ENCODE data around the gene WDR5.

WDR5 gene

GRCh38 chr9:134187110-134187531, 51.2 kb downstream of the WDR5 start:
- no peak for DNase-seq (ENCODE audit: low read depth in 1 of 2, low spot score in 1 of 2)

DNA sequence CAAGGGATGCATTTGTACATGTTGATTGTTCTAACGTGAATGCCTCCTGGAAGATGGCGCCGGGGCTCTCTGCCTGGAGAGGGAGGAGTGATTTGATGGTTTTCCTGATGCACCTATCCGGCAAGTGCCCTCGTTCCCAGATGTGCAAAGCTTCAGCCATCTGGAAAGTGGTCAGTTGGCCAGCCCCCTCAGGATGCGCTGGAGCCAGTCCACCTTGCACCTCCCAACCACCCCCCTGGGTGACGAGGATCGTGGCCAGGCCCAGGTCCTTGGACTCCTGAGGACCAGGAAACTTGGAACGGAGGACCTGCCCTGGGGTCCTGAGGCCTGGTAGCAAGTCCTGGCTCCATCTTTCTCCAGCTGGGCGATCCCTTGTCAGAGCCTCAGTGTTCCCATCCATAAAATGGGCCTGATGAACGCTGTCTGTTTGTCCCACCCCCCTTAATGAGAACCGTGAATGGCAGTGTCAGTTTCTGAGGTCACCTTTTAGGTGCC, 52.1 kb downstream of the WDR5 start:
- no peak for DNase-seq (ENCODE audit: low read depth in 1 of 2, low spot score in 1 of 2)

GRCh38 chr9:134188386-134189144, 52.7 kb downstream of the WDR5 start:
- DNase-seq (ENCODE audit: low read depth in 1 of 2, low spot score in 1 of 2) = no peak

DNA sequence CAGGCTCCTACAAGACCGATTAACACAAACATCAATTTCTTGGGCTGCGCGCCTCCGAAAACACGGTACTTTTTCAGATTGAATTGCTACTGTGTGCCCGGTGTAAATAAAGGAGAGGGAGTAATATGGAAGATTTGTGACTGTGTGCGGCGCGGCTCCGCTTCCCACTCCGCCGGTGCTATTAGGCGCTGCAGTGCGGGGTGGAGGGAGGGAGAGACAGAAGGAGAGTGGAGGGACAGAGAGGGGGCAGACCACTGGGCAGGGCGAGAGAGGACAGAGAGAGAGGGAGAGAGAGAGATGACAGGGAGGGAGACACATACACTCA, 53.2 kb downstream of the WDR5 start:
- no peak for DNase-seq (ENCODE audit: low read depth in 1 of 2, low spot score in 1 of 2)

DNA sequence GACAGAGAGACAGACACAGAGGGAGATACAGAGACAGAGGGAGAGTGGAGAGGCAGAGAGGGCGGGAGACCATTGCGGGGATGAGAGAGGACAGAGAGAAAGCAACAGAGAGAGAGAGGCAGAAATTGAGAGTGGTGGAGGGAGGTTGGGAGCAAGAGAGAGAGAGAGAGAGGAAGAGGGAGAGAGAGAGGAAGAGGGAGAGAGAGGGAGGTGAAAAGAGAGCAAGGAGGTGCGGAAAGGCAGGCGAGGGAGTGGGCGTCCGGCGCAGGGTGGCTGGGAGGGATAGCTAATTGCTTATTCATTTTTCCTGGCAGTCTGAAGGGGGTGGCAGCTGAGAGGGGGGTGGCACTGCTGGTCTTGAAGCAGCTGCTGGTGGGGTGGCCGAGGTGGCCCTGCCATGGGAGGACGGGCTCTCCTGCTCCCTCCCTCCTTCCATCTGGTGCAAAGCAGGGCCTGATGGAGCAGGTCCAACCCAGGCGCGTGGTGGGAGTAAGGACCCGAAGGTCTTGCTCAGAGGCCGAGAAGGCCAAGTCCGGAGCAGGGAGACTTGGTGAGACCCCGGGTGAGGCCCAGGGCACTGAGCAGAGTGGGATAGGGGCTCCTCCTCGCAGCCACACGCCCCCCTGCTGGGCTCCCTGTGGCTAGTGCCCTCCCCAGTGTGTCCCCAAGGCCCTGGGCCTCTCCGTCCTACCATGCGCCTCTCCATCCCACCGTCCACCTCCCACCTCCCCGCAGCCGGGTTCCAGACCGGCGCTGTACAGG, 53.8 kb downstream of the WDR5 start:
- no peak for DNase-seq (ENCODE audit: low read depth in 1 of 2, low spot score in 1 of 2)

DNA sequence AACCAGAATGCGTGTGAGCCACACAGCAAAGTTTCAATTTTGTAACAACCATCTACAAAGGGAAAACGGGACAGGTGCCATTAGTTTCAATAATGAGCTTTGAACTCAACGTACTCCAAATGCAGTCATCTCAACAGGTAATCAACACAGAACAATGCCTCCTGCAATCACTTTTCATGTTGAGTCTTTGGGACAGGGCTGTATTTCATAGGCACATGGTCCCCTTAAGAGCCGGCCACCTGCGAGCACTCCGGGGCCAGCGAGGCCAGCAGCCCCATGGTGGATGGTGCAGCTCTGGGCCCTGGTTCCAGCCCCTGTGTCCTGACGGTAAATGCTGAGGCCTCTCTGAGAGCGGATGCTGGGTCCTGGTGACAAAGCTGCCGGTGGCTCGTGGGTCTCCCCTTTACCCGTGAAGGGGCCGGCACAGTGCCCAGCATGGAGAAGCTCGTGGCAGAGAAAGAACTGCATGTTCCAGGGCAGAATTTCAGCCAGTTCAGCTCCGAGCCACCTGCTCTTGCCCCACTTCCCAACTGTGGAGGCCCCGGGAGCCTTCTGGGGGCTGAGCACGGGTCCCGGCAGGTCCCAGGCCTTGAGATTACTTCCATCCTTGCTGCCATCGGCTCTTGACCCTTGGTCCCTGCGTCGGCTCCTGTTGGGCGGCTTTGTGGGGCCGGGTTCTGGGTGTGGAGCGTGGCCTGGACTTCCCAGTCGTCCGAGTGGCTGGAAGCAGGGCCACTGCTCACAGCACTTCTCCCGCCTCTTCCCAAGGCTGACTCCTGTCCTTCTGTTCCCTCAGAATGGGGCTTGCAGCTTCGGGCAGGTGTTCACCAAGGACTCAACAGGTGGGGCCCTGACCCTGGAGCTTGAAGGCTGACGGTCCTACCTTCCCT, 54.6 kb downstream of the WDR5 start:
- DNase-seq (ENCODE audit: low read depth in 1 of 2, low spot score in 1 of 2) = no peak

DNA sequence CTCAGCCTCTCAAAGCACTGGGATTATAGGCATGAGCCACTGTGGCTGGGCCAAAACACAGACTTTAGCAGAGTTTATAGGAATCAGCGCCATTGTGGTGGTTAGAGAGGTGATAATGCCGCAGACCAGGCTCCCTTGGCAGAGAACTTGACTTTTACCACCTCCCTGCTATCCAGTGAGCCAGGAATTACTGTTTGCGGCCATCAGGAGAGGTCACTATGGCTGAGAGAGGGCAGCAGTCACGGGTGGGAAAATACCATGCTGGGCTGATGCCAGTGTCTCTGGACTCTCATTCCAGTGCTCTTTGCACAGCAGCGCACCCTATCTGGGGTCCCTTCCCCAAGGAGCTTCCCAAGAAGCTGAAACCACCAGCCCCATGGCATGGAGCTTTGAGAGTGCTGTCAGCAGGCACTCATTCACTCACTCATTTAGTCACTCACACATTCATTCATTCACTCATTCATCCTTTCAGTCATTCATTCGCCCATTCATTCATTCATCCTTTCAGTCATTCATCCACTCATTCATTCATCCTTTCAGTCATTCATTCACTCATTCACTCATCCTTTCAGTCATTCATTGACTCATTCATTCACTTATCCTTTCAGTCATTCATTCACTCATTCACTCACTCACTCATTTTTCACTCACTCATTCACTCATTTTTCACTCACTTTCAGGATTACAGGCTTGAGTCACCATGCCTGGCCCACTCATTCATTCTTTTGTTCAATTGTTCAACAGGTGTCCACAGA, 55.8 kb downstream of the WDR5 start:
- DNase-seq (ENCODE audit: low read depth in 1 of 2, low spot score in 1 of 2) = no peak

GRCh38 chr9:134192311-134192950, 56.5 kb downstream of the WDR5 start:
- no peak for DNase-seq (ENCODE audit: low read depth in 1 of 2, low spot score in 1 of 2)

DNA sequence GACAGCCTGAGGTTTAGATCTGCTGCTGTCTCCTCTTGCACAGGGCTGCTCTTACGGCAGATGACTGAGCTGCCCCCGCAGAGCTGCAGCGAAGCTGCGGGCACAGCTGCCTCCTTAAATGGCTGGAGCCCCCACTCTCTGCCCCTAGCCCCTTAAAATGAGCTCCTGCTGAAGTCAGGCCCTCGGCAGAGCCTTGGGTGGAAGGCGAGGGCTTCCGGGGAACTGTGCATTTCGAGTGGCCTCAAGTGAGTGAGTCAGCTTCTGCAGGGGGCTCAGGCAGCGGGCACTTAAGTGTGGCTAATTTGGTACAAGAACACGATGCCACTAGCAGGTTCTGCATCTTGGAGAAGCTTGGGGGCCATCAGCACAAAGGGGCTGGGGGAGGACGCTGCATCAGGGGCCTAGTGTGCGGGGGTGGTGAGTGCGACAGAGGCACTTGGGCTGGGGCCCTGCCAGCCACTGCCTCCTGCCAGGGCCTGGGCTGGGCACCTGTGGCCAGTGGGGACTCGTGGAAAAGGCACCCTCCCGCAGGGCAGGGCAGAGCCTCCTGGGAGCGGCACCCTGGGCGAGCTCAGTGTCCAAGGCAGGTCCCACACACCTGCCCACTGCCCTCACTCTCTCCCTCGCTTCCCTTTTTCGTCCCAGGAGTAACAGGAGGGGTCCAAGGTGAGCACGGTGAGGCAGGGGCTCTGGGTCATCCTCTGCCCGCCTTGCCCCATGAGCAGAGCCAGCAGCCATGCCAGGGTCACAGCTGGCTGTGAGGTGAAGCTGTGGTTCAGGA, 57.3 kb downstream of the WDR5 start:
- no peak for DNase-seq (ENCODE audit: low read depth in 1 of 2, low spot score in 1 of 2)

GRCh38 chr9:134193912-134194535, 58.1 kb downstream of the WDR5 start:
- no peak for DNase-seq (ENCODE audit: low read depth in 1 of 2, low spot score in 1 of 2)

DNA sequence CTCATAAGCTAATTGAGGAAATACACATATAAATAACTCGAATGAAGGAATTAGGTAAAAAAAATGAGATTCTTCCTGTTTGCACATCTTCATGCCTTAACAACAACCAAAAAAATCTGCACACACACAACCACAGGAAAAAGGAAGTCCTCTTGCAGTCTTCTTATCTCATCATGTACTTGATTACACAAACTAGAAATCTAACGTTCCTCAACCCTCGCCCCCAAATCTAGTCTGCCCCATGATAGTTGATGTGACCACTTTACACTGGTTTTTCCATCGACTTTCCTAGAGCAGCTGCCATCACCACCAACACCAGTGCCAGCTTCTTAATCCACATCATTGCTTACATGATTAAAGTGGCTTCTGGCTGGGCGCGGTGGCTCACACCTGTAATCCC, 59.7 kb downstream of the WDR5 start:
- DNase-seq (ENCODE audit: low read depth in 1 of 2, low spot score in 1 of 2) = no peak

GRCh38 chr9:134196911-134197310, 61.0 kb downstream of the WDR5 start:
- no peak for DNase-seq (ENCODE audit: low read depth in 1 of 2, low spot score in 1 of 2)

GRCh38 chr9:134198791-134199190, 62.9 kb downstream of the WDR5 start:
- DNase-seq (ENCODE audit: low read depth in 1 of 2, low spot score in 1 of 2) = no peak

GRCh38 chr9:134200730-134201129, 64.8 kb downstream of the WDR5 start:
- DNase-seq (ENCODE audit: low read depth in 1 of 2, low spot score in 1 of 2) = no peak

DNA sequence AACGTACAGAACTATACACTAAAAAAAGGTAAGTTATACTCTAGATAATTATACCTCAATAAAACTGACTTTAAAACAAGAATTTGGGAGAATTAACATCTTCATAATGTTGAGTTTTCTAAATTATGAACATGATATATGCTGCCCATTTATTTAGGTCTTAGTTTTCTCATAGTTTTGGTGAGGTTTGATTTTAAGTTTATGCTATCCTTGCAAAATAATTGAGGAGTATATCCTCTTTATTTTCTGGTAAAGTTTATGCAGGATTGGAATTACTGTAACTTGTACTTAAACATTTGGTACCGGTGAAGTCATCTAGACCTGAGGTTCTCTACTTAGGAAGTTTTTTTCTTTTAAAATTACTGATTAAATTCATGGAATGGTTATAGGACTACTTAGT, 67.3 kb downstream of the WDR5 start:
- no peak for DNase-seq (ENCODE audit: low read depth in 1 of 2, low spot score in 1 of 2)

DNA sequence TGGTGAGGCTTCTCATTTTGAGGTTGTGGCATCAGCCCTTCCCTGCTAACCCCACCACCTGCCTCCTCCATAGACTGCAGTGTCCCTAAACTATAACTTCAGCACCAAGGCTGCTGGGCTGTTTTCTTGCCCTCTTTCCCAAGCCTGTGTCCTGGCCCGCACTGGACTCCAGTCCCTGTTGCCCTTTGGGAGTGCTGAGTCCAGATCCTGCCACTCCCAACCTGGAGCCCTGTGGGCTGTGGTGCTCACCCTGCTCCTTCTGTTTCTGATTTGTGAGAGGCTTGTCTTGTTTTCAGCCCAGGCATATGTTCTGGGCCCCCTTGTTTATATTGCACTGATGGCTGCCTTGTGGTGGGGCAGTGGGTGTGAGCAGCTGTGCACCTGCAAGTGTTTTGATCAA, 68.2 kb downstream of the WDR5 start:
- DNase-seq (ENCODE audit: low read depth in 1 of 2, low spot score in 1 of 2) = no peak

DNA sequence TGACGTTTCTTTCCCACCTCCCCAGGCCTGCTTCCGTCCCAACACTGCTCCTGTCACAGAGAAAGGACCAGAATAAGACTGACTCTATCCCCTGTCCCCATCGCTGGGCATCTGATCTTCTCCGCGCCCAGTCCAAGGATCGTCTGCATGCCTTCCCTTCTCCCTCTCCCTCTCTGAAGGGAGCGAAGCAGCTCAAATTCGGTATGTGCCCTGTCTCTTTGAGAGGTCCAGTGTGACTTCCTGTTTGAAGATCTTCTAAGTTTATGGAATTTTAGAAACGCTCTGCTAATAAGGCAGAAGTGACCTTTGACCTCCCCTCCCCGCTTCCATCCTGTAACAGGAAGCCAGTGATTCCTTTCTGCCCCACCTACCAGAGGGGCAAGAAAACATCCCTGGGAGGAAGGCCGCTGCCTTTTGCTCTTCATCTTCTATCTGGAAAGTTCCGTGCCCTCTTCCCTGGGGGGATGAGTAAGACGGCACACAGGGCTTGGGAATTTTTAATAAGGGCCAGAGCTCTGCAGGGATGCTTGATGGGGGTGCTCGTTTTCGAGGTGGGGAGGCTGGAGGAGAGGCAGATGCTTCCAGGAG, 69.2 kb downstream of the WDR5 start:
- DNase-seq (ENCODE audit: low read depth in 1 of 2, low spot score in 1 of 2) = no peak

DNA sequence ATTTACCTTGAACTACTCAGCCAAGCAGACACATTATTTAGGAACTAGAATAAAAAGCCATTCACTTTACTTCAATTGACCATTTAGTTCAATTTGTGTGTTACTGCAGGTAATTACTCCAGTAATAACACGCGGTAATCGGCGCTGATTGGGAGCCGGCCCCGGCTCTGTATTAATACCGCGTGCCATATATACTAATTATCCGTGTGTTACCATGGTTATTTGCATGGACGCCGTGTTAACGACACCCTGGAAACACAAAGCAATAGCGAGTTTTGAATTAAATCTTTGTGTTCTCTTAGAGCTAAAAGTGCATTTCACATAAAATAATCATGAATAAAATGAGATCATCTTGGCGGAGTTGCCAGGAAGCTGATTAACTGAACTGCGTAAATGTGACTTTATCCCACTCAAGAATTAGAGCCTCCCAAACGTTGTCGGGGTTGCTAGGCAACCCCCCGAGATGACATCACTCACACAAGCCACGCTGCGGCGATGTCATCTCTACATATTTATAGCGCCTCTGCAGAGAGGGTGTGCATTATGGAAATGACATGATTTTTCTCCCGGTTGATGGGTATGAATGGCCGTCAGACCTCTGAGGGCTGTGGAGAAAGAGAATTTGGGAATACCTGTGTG, 69.9 kb downstream of the WDR5 start:
- DNase-seq (ENCODE audit: low read depth in 1 of 2, low spot score in 1 of 2) = no peak

All from stimulated activated CD4-positive, alpha-beta T cell treated with anti-CD3 and anti-CD28 coated beads, Interleukin-15, amount 100 ng/mL, for 1 hour (primary cell).